Spleen (tissue), 11 donors: ENCODE data around the gene TRIO. TPM values are rescaled to one million over a fixed set of nuclear protein-coding genes. Genes with fewer than 3 reads are reported as not detected.

ENCODE experiments used
- DNase-seq: peaks from one replicate; pipeline ENCODE4 v3.0.0-alpha.2; 2020
- H3K27ac ChIP-seq, 8 donors: fragments of 200-600 bp; sonication (generic) in 7 of 8; 1 replicate in 4 of 8; 2 replicates in 4 of 8; pipeline versions ENCODE4 v1.5.0 to v1.8.0; 2016 to 2021; ENCODE audit warnings: inconsistent platforms in 4 of 8, mild to moderate bottlenecking in 4 of 8, moderate library complexity in 1 of 8
- H3K27me3 ChIP-seq, 7 donors: fragments of 200-600 bp; sonication (generic) in 6 of 7; replicated peaks in 1 of 7; 1 replicate in 4 of 7; 2 replicates in 3 of 7; pipeline versions ENCODE4 v1.5.0 to v1.8.0; 2016 to 2021; ENCODE audit warnings: inconsistent platforms in 3 of 7, mild to moderate bottlenecking in 1 of 7
- H3K36me3 ChIP-seq, 6 donors: fragments of 200-600 bp; sonication (generic) in 5 of 6; 1 replicate in 4 of 6; 2 replicates in 2 of 6; pipeline versions ENCODE4 v1.5.0 to v1.8.0; 2016 to 2021; ENCODE audit warnings: inconsistent platforms in 2 of 6
- H3K4me1 ChIP-seq, 6 donors: fragments of 200-600 bp; sonication (generic) in 5 of 6; 1 replicate in 3 of 6; 2 replicates in 3 of 6; pipeline versions ENCODE4 v1.5.0 to v1.8.0; 2016 to 2021; ENCODE audit warnings: inconsistent platforms in 3 of 6
- H3K4me3 ChIP-seq, 8 donors: fragments of 200-600 bp; sonication (generic) in 7 of 8; 1 replicate in 4 of 8; 2 replicates in 4 of 8; pipeline versions ENCODE4 v1.5.0 to v1.8.0; 2016 to 2021; ENCODE audit warnings: inconsistent platforms in 4 of 8, mild to moderate bottlenecking in 4 of 8, moderate library complexity in 2 of 8
- H3K9me3 ChIP-seq, 8 donors: fragments of 200-600 bp; sonication (generic) in 7 of 8; 1 replicate in 4 of 8; 2 replicates in 4 of 8; pipeline versions ENCODE4 v1.5.0 to v1.8.0; 2016 to 2021; ENCODE audit warnings: inconsistent platforms in 4 of 8
- CTCF ChIP-seq, 11 experiments: fragments of 200-600 bp in 7 of 11; fragments of 450-650 bp in 4 of 11; sonication (generic) in 4 of 11; IDR thresholded peaks in 8 of 11; conservative IDR thresholded peaks in 3 of 11; 1 replicate in 7 of 11; 2 replicates in 4 of 11; pipeline versions ENCODE4 v1.4.0 to v1.8.0; 2016 to 2021; ENCODE audit warnings: antibody characterized with exemption in 11 of 11, inconsistent platforms in 4 of 11, mild to moderate bottlenecking in 1 of 11
- POLR2A ChIP-seq, 3 donors: fragments of 450-650 bp; IDR thresholded peaks; one replicate each; pipeline ENCODE4 v1.5.1; 2017; ENCODE audit warnings: antibody characterized with exemption in 3 of 3, mild to moderate bottlenecking in 1 of 3
- POLR2AphosphoS5 ChIP-seq, 3 donors: sonication (generic); formaldehyde crosslinking; IDR thresholded peaks; one replicate each; pipeline ENCODE4 v1.5.1; 2017; ENCODE audit warnings: antibody characterized with exemption in 3 of 3
- WGBS, 5 donors: extraction: QIAGEN DNeasy Blood & Tissue Kit in 3 of 5; methylation state at CpG; one replicate each; pipeline versions ENCODE4 v1.1.5 to v1.1.7; 2013 to 2018; 5-methylcytosine and 5-hydroxymethylcytosine counted together
- intact Hi-C: fragments of 100-400 bp; cut with DNase I; formaldehyde crosslinking; loops from one replicate; pipeline ENCODE4 v1.15.0; 2023; ENCODE audit warnings: low total_unique reads
- polyA plus RNA-seq, 3 donors: library from polyadenylated mRNA; stranded (reverse); fragments of 200-250 nt; gene quantifications; one replicate each; pipeline ENCODE4 v1.2.1, GENCODE V29; 2013
- total RNA-seq, 7 donors: library from RNA; depleted of rRNA in 3 of 7; stranded (reverse); fragments of >200 nt in 3 of 7; fragmentation: NEBNext Ultra II Directional in 4 of 7; extraction: Animal tissue kit (Norgen Biotek cat#: 25700) in 4 of 7; gene quantifications; one replicate each; pipeline versions ENCODE4 v1.1.0 to v1.2.1, GENCODE V29; 2016 to 2021
- donor health status: healthy with polysubstance abuse.
- donor health status: DM: no; HTN: no; CAD: no; lungs with moderate emphysema.
- donor health status: DM: no; HTN: no; CAD: no.
- donor health status: Bipolar disorder and iron deficiency.
- donor health status: healthy.
- donor health status: DM: no; HTN: no; CAD: no.
- donor health status: DM: yes; HTN: yes; CAD: no.

Gene TRIO
- total and polyA plus RNA-seq, 10 donors = 21.5 to 280 (median 190) TPM

GRCh38 chr5:14330291-14330690, 187.1 kb downstream of the TRIO start:
- H3K27ac ChIP-seq = peak overlapping the region in 4 of 8 donors; percentile 47 to 64 (median 48)
- TF ChIP-seq POLR2A (IDR thresholded peaks at IDR 0.05) (no peak), POLR2AphosphoS5 (IDR thresholded peaks at IDR 0.05) (no peak), CTCF (IDR thresholded peaks at IDR 0.05 in 8 of 11, conservative IDR thresholded peaks at IDR 0.05 in 3 of 11) (no peak)
- H3K36me3 ChIP-seq = peaks cover 0 to 38% (median 5%) of the 10 kb centered on the region in 6 donors
- no peaks in the 10 kb centered on the region for H3K27me3 ChIP-seq
- H3K4me3 ChIP-seq = no peak overlapping the region
- peaks cover 10 to 75% (median 35%) of the 10 kb centered on the region in 6 donors for H3K4me1 ChIP-seq
- intact Hi-C loops = no loop called here
- H3K9me3 ChIP-seq = no peaks in the 10 kb centered on the region
- 77 to 82% (median 80%) methylated on average over 2 of the region's 2 CpGs for WGBS, 5 donors
- no peak for DNase-seq

- Histone ChIP-seq H3K27ac (peak overlapping the region in 5 of 8 donors; percentile 47 to 64 (median 49)), H3K4me1 (peaks cover 10 to 69% (median 35%) of the 10 kb centered on the region in 6 donors), H3K27me3 (no peaks in the 10 kb centered on the region), H3K9me3 (no peaks in the 10 kb centered on the region), H3K4me3 (no peak overlapping the region), H3K36me3 (peaks cover 0 to 38% (median 3%) of the 10 kb centered on the region in 6 donors)
- no peak for TF ChIP-seq CTCF (IDR thresholded peaks at IDR 0.05 in 8 of 11, conservative IDR thresholded peaks at IDR 0.05 in 3 of 11)
- TF ChIP-seq POLR2A (IDR thresholded peaks at IDR 0.05) = no peak
- TF ChIP-seq POLR2AphosphoS5 (IDR thresholded peaks at IDR 0.05) = no peak
- WGBS, 5 donors = 68 to 81% (median 70%) methylated on average over 14 of the region's 14 CpGs
- DNase-seq = no peak
- intact Hi-C loops = no loop called here
Observed at GRCh38 chr5:14330729-14331385, 187.7 kb downstream of the TRIO start.

GRCh38 chr5:14331386-14331781, 188.2 kb downstream of the TRIO start:
- H3K4me1 ChIP-seq = peaks cover 10 to 64% (median 35%) of the 10 kb centered on the region in 6 donors
- H3K9me3 ChIP-seq = no peaks in the 10 kb centered on the region
- no peak for DNase-seq
- WGBS, 5 donors = 11 to 20% (median 19%) methylated on average over 4 of the region's 4 CpGs
- H3K36me3 ChIP-seq = peaks cover 0 to 39% (median 8%) of the 10 kb centered on the region in 6 donors
- TF ChIP-seq CTCF (IDR thresholded peaks at IDR 0.05 in 8 of 11, conservative IDR thresholded peaks at IDR 0.05 in 3 of 11) (no peak), POLR2AphosphoS5 (IDR thresholded peaks at IDR 0.05) (peak in 1 of 3 donors; percentile 9)
- intact Hi-C loops = no loop called here
- peak overlapping the region in 5 of 8 donors; percentile 47 to 64 (median 49) for H3K27ac ChIP-seq
- no peaks in the 10 kb centered on the region for H3K27me3 ChIP-seq
- H3K4me3 ChIP-seq = no peak overlapping the region

GRCh38 chr5:14332038-14332631, 189.0 kb downstream of the TRIO start:
- H3K36me3 ChIP-seq = peaks cover 0 to 47% (median 15%) of the 10 kb centered on the region in 6 donors
- no peak overlapping the region for H3K4me3 ChIP-seq
- no peak for TF ChIP-seq POLR2A (IDR thresholded peaks at IDR 0.05)
- TF ChIP-seq POLR2AphosphoS5 (IDR thresholded peaks at IDR 0.05) = no peak
- no peak for TF ChIP-seq CTCF (IDR thresholded peaks at IDR 0.05 in 8 of 11, conservative IDR thresholded peaks at IDR 0.05 in 3 of 11)
- WGBS, 5 donors = 76 to 85% (median 82%) methylated on average over 6 of the region's 6 CpGs
- H3K27ac ChIP-seq = peak overlapping the region in 4 of 8 donors; percentile 16 to 64 (median 48)
- H3K4me1 ChIP-seq = peaks cover 10 to 61% (median 35%) of the 10 kb centered on the region in 6 donors
- no peaks in the 10 kb centered on the region for H3K27me3 ChIP-seq
- intact Hi-C loops = no loop called here
- DNase-seq = no peak
- no peaks in the 10 kb centered on the region for H3K9me3 ChIP-seq
